Hematopoietic multipotent progenitor cell treated with erythropoietin and hydrocortisone succinate and interleukin-3 and kit ligand, for 8 days (in vitro differentiated cells): Measurements from ENCODE around the gene XPNPEP2.

Source experiments
- DNase-seq: peaks from one replicate; pipeline ENCODE4 v3.0.0-alpha.2; 2015

XPNPEP2 gene, protein sequence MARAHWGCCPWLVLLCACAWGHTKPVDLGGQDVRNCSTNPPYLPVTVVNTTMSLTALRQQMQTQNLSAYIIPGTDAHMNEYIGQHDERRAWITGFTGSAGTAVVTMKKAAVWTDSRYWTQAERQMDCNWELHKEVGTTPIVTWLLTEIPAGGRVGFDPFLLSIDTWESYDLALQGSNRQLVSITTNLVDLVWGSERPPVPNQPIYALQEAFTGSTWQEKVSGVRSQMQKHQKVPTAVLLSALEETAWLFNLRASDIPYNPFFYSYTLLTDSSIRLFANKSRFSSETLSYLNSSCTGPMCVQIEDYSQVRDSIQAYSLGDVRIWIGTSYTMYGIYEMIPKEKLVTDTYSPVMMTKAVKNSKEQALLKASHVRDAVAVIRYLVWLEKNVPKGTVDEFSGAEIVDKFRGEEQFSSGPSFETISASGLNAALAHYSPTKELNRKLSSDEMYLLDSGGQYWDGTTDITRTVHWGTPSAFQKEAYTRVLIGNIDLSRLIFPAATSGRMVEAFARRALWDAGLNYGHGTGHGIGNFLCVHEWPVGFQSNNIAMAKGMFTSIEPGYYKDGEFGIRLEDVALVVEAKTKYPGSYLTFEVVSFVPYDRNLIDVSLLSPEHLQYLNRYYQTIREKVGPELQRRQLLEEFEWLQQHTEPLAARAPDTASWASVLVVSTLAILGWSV

DNA sequence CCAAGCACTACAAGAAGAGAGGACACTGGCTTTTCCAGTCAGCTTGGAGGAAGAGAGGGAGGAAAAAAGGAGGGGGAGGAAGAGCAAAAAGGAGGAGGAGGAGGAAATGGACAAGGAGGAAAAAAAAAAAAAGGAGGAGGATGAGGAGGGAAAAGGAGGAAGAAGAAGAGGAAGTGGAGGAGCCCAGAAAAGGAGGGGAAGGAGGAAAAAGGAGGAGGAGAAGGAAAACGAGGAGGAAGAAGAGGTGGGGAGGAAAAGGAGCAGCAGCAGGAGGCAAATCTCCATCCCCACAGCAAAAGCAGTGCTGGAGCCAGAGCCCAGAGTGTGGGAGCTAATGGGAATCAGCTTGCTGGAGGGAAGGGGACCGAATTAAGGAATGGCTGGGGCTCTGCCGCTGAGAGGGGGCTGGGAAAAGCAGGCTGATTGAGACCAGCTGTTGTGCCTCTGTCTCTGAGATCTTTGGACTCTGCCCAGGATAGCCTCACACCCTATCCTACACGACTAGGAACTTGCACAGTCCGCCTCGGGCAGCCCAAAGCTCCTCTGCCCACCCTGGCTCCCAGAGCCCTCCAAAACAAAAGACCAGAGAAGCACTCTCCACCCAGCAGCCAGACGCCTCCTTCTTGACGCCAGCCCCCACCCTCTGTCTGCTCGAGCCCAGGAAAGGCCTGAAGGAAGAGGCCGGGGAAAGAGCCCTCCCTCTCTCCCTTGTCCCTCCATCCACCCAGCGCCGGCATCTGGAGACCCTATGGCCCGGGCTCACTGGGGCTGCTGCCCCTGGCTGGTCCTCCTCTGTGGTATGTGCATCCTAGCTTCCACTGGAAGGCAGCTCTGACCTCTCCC, at the start of gene XPNPEP2:
TSS of gene XPNPEP2 (plus strand) at position 514 of the 843 bp plus-strand sequence. CDS start at position 749, 235 bp downstream.
- DNase-seq, result no peak

DNA sequence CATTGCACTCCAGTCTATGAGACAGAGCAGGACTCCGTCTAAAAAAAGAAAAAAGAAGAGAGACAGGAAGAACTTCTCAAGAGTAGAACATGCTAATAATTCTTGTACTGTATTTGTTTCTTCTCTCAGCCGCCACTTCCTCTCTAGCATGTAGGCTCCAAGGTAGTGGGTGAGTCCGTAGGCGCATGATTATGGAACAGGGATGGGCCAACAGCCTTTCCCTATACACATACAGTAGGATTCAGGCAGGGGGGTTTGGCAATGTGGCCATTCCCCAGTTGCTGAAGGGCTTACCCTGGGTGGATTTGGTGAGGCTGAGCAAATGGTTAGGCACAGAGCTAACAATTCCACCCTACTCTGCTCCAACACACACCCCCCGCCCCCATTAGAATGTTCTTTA, 49.0 kb upstream of the XPNPEP2 start:
- no peak for DNase-seq

DNA sequence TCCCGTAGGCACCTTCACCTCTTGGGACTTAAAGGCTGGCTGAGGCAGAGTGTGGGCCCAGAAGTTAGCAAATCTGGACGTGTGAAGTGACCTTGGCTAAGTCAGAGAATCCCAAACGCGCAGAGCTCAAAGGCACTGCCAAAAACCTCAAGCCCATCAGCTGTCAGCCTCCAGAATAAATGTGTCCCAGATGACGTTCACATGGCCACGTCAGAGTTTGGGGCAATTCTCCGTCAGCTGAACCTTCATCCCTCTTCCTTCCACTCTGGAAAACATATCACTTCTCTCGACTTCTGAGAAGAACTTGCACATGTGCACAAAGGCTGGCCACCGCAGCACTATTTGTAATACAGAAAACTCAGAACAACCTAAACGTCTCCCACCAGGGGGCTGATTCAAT, 48.3 kb upstream of the XPNPEP2 start:
- DNase-seq, result no peak

DNA sequence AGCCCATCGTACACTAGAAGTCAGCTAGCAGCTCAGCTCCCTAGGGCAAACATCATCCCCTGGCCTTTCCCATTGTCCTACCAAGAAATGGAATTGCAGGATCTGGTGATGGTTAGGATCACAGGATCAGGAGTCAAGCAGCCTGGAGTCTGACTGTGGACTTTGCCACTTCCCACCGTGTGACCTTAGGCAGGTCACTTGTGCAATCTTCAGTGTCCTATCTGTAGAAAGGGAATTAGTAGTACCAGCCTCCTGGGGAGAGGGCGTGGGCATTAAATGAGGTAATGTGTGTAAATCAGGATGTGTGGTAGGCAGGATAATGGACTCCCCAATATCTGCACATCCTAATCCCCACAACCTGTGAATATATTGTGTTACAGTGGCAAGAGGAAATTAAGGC, 45.4 kb upstream of the XPNPEP2 start:
- no peak for DNase-seq

DNA sequence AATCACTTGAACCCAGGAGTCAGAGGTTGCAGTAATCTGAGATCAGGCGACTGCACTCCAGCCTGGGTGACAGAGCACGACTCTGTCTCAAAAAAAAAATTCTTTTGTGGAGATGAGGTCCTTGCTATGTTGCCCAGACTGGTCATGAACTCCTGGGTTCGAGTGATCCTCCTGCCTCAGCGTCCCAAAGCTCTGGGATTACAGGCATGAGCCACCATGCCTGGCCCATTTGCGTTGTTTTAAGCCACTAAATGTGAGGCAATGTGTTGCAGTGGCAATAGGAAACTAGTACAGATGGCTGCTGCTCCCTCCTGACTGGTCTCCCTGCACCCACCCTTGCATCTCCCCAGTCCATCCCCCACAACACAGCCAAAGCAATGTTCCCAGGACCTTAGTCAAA, 44.0 kb upstream of the XPNPEP2 start:
- no peak for DNase-seq

DNA sequence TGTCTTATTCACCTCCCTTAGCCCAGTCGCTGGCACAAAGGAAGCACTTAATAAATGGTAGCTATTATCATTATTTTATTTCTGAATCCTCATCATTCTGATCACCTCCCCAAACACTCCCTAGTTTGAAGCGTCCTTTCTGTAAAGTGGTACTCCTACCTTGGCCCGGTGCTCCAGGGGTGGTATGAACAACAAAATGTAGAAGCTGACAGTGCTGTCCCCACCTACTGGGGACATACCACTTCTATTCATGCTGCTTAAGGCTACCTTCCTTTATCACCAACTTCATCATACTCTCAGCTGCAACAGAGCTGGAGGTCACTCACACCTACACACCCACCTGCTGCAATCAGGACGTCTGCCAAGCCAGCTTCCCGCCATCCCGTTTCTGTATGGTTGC, 43.2 kb upstream of the XPNPEP2 start:
- no peak for DNase-seq

DNA sequence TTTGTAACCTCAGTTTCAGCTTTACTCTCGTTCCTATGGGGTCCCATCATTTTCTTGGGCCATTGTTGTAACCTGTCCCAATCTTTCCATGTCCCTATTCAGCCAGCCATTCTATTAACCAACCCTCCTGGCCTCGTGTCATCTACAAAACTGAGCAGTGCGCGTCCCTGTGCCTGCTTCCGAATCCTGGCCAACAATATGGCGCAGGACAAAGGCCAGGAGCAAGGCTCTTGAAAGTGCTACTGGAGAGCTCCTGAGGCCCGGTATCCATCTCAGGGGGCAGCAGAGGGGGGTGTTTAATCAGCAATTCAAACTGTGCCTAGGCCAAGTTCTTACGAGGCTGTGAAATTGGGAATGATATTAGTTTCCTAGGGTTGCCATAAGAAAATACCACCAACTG, 42.8 kb upstream of the XPNPEP2 start:
- no peak for DNase-seq

DNA sequence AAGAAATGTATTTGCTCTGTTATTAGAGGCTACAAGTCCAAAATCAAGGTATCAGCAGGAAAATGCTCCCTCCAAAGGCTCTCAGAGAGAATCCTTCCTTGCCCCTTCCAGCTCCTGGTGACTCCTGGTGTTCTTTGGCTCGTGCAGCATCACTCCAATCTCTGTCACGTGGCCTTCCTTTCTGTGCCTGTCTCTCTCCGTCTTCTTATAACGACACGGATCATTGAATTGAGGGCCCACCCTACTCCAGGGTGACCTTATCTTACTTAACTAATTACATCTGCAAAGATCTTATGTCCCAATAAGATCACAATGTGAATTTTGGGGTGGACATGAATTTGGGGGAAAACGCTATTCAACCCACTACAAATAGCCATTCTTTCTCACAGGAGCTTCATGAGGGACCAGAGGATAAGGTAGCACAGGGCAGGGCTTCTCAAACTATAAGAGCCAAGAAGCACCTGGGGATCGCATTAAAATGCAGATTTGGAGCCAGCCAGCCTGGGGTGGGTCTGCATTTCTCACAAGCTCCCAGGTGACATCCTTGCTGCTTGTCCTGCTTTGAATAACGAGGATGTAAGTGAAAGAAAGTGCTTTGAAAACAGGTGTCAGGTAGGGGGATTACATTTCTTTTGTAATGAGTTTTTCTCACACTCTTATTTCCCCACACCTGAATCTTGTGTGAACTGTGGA, 42.2 kb upstream of the XPNPEP2 start:
- DNase-seq, result no peak

DNA sequence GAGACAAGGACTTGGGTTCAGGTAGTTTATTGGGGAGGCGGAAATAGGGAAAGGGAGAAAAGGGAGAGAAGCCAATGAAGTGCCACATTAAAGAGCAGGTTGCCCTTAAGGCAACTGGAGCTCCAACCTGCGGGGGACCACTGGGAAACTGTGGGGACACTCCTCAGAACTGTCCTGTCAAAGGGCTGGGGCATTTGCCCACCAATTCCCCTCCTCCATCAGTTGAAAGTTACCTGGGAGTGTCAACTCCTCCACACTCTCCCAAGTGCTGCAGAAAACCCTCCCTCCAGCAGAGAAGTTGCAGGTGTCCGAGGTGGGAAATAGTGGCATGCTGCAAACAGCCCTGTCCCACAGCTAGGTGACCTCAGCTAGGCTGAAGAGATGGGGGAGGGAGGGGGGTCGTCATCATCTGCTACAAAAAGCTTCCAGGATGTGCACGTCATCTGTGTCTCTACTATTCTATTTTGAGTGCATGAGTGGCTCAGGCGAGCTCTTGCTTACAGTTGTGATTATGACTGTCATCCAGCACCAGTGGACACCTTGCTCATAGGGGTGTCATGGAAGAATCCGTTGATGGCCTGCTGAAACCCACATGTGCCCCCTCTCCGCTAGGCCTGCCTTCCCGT, 41.5 kb upstream of the XPNPEP2 start:
- no peak for DNase-seq

DNA sequence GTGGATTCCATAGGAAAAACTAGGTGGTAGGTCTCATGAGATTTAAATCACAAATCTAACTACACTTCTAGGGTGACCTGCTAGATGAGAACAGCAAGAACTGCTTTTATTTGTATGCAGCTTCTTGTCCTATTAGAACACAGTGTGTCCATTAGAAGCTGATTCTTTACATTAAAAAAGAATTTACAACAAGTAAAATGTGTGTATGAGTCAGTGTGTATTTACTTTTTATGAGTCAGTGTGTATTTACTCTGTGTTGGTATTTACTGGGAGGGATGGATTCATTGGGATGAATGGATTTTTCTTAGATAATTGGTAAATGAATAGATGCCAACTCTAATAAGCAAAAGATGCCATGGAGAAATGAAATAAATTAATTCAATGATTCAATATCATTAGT, 40.6 kb upstream of the XPNPEP2 start:
- DNase-seq, result no peak

DNA sequence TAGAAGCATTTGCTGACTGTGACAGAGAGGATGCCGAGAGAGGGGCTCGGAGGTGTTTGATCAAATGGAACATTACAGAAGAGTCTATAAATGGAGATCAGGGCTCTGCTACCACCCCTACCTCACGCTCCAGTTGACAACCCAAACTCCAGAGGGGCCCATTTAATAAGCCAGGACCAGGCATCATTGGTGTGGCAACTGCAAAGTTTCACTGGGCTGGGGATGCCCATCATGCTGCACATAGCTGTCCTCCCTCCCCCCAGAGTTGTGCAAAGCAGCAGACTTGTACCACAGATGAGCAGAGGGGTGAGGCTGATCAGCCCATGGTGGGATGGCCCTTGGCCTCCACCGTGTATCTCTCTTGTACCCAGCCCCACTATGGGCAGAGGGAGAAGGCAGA, 38.2 kb upstream of the XPNPEP2 start:
- no peak for DNase-seq

DNA sequence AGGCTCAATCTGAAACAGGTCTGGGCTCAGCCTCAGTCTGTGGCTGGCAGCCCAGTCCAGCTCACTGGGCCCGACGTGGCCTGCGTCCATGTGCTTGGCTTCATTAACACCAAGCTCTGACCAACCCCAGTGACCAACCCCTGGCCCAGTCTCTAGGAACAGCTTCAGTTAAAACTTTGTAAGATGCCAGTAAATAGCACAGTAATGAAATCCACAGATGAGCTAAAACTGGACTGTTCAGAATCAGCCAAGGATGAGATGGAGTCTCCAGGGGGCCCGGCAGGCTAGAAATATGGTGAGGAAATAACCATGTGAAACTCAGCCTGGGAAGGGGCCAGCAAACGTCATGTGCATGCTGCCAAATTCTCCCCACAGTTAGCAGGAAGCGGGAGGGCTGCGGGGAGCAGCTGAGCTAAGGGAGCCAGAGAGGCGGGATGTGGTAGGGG, 37.1 kb upstream of the XPNPEP2 start:
- DNase-seq, result no peak

DNA sequence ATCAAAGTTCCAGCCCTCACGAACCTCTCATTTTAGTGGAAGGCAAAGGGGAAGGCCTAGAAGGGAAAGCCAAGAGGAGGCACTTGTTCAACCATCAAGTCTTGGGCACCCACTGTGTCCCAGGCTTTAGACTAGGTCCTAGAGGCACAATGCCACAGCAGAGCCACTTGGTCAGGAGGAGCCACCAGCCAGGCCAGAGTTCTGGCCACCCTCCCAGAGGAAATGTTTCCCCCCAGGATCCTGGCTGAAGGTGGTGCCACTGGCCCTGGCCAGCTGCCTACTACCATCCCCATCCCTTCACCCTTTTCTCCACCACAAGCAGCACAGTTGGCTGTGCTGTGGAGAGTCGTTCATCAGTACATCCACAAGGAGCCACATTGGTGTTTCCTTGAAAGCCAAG, 34.3 kb upstream of the XPNPEP2 start:
- no peak for DNase-seq

DNA sequence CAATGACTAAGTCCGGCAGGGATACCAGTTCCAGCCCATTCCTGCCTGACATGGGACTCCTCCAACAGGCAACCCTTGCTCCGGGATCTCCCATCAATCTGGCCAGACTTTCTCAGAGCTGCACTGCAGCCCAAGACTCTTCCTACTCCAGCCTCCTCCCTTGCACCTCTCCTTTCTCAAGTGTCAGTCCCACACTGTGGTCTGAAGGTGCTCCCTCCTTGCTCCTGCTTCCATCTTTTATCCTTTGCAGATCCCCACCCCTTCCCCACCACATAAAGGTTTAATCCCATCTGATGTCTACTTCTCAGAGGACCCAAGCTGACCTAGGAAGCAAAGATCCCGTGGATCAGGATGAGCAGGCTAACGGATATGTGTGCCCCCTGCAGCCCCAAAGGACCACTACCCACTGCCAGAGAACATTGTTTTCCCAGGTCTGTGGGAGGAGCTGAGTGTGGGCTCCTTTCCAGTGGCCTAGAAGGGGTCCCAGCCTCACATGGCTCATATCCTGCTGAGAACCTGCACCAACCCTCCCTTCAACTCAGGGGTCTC, 33.3 kb upstream of the XPNPEP2 start:
- DNase-seq, result no peak

DNA sequence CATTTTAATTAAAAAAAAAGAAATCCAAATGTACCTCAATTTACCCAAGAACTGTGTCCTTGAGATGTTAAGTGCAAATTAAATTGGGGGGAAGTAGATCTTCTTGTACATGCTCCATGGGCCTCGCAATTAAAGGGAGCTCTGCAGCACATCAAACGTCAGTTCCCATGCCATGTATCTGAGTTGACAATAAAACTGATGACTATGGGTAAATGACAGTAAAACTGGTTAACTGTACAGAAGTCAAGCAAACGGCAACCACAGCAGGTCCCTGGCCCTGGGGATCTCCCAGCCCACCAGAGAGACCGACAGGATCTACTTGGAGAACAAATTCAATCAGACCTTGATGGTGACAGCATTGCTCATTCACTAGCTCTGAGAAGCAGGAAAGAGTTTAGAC, 32.8 kb upstream of the XPNPEP2 start:
- DNase-seq, result no peak

DNA sequence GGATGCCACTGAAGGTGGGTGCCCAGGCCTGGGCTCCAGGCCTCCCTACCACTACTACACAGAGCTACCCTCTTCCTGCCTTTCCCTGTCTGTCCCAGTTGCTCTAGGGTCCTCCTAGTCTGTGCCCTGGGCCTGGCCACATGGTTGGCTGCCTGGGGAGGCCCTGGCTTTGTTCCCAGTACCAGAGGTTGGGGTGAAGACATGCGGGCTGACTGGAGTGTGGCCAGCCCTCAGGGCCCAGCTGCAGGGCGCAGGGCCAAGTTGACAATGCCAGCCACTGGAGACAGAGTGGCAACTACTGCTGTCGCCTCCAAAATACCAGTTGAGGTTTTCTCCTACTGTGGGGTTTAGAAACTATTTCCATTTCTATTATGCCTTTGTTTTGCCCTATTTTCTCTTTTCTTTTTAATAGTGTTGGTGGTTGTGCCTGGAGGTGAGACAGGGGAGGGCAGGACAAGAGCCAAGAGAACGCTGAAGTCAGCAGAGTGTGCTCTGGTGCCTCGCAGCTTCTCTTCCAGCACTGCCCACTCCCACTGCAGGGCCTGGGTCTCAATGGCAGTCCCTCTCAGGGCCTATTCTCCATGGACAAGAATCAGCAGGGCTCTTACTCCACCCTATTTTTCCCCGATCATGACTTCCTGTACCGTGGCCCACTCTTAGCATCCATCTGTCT, 32.2 kb upstream of the XPNPEP2 start:
- DNase-seq, result peak; percentile 45

DNA sequence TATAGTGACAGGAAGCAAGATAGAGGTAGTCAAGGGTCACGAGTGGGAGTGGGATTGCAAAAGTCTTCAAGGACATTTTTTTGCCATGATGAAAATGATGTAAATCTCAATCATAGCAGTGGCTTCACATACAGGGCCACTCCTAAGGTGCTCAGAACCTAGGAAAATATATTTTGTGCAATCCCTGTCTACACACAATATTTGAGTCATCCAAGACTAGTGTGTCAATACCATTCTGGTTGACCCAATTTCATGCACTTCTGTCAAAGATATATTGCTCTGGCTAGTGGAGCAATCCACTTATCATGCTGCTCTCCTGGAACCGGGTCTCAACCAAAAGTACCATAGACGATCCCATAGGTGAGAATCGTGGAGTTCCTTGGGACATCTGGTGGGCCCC, 24.2 kb upstream of the XPNPEP2 start:
- DNase-seq, result no peak

DNA sequence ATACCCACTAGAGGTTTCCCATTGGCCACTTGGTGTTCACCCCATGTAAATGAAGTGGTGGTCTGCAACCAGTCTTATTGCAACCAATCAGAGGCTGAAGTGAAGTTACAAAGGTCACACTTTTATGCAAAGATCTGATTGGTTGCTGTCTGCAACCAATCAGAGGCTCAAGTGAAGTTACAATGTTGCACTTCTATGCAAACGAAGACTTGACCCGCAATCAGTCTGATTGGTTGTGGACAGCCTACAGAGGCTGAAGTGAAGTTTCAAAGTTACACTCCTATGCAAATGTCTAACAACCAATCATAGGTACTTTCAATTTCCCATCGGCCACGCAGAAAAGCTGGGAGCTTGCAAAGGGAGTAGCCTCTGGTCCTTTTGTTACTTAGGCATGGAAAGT, 22.3 kb upstream of the XPNPEP2 start:
- DNase-seq, result no peak

DNA sequence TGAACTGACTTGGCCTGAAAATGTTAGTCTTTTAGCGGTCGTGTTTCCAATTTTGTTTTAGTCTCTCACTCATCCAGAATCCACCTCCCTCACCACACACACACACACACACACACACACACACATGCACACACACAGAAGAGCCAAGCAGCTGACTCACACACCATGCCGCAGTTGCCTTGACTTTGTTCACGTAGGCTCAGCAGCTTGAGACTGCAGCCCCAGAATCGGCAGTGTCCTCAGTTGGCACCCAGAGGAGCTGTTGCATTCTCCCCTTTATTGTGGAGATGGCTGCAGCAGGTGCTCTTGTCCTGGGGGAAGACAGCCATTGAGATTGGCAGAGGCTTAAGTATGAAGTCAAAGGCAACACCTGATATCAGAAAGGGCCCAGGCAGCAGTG, 20.9 kb upstream of the XPNPEP2 start:
- DNase-seq, result no peak

DNA sequence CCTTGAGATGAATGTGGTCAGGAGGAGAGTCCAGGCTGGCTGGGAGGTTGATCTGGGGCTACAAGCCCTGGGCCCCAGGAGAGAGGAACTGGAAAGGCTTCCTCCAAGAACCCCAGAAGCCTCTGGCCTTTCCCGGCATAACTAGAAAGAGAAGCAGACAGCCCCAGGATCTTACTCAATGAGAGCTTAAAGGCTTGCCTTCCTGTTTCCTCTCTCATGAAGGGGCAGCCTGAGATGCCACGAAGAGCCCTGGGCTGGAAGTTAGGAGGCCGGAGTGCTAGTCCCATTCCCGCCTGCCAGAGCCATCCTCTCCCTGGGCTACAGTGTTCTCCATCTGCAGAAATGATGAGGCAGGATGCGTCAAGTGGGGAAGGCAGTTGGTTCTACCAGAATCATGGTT, 20.1 kb upstream of the XPNPEP2 start:
- DNase-seq, result no peak

DNA sequence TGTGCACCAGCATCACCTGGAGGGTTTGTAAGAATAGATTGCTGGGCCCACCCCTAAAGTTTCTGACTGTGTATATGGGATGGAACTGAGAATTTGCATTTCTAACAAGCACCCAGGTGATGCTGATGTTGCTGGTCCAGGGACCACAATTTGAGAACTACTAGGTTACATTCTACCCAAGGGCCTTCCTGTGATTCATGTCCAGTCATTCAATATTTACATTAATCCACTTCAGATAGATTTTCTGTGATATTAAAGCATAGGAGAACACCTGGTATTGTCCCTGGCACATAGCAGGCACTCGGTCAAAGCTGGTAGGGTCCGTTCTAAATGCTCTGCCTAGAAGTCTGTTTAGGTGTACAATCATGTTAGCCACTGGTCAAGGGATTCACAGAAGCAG, 19.5 kb upstream of the XPNPEP2 start:
- DNase-seq, result no peak
